AG09309 (cell line): ENCODE data around the gene LIN7C.
A peak's percentile ranks its signal among the peaks of the same experiment; 100 is the strongest.

ENCODE experiments used
- DNase-seq: peaks from one replicate; pipeline ENCODE4 v3.0.0-alpha.2; 2010; ENCODE audit warnings: low read depth
- H3K4me3 ChIP-seq: 2 replicates; pipeline ENCODE4 v1.5.1; 2011; ENCODE audit warnings: mild to moderate bottlenecking, low read depth, low read length, moderate library complexity; ENCODE audit not compliant: control insufficient read depth
- TF ChIP-seq, protein P1 (sequence below): IDR thresholded peaks from 2 replicates; pipeline ENCODE4 v1.5.1; 2011; ENCODE audit warnings: mild to moderate bottlenecking, low read depth, low read length, inconsistent platforms; ENCODE audit not compliant: insufficient read depth, control insufficient read depth; ENCODE audit errors: missing control alignments

The LIN7C gene, protein sequence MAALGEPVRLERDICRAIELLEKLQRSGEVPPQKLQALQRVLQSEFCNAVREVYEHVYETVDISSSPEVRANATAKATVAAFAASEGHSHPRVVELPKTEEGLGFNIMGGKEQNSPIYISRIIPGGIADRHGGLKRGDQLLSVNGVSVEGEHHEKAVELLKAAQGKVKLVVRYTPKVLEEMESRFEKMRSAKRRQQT

DNA sequence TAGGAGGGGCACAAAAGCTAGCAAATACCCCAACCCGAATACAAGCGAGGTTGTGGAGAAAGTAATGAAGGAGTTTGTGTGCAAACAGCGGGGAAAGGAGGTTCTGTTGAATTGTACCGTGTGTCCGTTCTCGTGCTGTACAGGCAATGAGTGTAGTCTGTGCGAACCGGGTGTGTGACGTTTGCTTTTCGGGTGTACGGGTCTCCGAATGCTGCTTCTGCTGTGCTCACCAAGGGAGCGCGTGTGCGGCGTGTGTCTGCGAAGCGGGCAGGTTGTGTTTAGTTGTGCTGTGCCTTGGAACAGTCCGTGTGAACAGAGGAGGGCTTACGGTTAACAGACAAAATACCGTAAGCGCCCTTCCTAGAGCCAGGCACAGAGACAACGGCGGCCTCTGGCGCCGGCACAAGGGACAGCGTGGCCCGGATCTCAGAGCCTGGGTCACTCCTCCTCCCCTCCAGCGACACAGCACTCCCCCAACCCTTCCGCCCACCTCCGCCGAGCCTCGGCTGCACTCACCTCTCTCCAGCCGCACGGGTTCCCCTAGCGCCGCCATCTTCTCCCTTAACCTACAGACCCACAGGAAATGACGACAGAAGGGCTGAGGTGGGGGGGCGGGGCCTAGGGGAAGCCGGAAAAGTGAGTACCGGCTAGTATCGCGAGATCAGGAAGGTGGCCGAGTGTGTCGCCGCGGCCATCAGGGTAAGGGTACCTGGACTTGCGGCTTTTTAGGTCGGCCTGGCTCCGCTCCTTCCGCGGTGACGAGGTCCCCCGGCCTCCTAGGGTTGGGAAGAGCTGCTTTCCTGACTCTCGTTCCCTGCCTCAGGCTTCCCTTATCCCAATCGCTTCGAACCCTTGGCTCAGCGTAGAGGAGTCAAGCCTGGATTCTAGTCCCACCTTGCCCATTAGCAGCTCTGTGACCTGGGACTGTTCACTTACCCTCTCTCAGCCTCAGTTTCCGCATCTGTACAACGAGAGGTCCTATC lies at the start of gene LIN7C:
Gene LIN7C, minus strand, starts transcription at position 570 of the 983 bp plus-strand sequence. Its CDS starts 17 bp downstream, at position 553.
- TF ChIP-seq, protein P1, sequence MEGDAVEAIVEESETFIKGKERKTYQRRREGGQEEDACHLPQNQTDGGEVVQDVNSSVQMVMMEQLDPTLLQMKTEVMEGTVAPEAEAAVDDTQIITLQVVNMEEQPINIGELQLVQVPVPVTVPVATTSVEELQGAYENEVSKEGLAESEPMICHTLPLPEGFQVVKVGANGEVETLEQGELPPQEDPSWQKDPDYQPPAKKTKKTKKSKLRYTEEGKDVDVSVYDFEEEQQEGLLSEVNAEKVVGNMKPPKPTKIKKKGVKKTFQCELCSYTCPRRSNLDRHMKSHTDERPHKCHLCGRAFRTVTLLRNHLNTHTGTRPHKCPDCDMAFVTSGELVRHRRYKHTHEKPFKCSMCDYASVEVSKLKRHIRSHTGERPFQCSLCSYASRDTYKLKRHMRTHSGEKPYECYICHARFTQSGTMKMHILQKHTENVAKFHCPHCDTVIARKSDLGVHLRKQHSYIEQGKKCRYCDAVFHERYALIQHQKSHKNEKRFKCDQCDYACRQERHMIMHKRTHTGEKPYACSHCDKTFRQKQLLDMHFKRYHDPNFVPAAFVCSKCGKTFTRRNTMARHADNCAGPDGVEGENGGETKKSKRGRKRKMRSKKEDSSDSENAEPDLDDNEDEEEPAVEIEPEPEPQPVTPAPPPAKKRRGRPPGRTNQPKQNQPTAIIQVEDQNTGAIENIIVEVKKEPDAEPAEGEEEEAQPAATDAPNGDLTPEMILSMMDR, result no peak
- peak; percentile 69 for DNase-seq
- H3K4me3 ChIP-seq, result peak within 1 kb of the TSS; percentile 90

DNA sequence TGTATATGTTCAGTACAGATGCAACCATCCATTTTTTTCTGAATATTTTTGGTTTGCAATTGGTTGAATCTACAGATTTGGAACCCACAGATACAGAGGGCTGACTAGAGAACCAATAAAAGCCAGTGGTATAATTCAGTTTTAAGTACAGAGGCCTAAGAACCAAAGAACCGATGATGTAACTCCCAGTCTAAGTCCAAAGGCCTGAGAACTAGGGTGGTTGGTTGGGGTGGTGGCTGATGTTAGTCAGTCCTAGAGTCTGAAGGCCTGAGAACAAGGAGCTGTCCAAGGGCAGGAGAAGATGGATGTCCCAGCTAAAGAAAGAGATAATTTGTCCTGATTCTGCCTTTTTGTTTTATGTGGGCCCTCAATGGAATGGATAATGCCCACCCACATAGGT lies 48.7 kb upstream of the LIN7C start:
- no peak overlapping the region for H3K4me3 ChIP-seq
- TF ChIP-seq, protein P1, result no peak
- DNase-seq, result no peak

DNA sequence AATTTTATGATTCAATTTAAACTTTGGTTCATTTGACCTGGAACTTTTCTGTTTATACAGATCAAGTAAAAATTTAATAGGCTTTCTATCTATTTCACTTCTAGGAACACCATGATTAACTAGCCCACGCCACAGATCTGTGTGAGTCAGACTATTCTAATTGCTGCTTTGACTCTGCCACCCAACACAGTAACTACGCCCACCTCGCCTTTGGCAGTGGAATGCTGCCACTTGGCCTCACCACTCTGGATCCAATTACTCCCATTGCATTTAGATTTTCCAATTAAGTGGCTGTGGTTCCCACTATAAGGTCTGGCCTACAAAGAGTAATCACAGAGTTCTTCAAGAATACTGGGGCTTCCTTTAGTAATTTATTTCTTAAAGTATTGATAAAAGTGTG lies 46.6 kb upstream of the LIN7C start:
- TF ChIP-seq, protein P1, result no peak
- DNase-seq, result no peak
- H3K4me3 ChIP-seq, result no peak overlapping the region

DNA sequence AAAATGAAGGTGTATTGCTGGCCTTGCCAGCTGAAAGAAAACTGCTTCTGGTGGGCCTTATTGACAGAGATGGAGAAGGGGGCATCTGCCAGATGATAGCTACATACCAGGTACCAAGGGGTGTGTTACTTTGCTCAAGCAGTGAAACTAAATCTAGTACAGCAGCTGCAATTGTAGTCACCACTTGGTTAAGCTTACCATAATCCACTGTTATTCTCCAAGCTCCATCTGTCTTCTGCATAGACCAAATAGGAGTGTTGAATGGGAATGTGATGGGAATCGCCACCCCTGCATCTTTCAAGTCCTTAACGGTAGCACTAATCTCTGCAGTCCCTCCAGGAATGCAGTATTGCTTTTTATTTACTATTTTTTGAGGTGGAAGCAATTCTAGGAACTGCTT lies 45.8 kb upstream of the LIN7C start:
- DNase-seq, result no peak
- no peak overlapping the region for H3K4me3 ChIP-seq
- TF ChIP-seq, protein P1, result no peak

DNA sequence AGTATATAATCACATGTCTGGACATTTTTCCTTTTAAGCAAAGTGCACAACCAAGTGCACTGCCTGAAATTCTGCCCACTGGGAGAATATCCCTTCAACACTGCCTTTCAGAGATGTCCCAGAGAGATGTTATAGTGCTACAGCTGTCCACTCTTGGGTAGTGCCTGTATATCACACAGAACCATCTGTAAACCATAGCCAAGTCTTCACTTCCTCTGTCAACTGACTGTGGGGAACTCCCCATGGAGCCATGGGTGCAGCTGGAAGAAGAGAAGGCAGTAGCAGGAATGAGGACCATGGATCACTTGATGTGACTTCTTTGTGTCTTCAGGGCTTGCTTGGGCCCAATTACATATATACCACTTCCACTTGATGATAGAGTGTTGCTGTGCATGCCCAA lies 44.6 kb upstream of the LIN7C start:
- TF ChIP-seq, protein P1, result no peak
- no peak for DNase-seq
- H3K4me3 ChIP-seq, result no peak overlapping the region

DNA sequence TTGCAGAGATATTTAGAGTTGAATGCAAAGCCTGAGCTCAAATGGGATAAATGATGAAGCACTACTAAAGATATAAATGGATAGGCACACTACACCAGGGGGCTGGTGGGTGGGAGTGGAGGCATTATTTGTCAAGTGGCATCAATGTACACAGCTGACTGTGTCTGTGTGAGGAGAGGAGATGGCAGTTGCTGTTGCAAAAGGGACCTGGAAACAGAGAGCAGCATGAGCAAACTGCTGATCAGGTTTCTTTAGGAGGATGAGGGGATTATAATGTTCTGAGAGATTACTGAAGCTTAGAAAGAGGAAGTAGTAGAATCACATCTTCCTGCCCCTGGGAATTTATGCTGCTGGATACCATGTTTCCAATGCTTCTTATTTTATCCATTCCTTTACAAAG lies 39.4 kb upstream of the LIN7C start:
- H3K4me3 ChIP-seq, result no peak overlapping the region
- TF ChIP-seq, protein P1, result no peak
- no peak for DNase-seq
